ENCODE data around the gene CACNA1A.

Gene CACNA1A

DNA sequence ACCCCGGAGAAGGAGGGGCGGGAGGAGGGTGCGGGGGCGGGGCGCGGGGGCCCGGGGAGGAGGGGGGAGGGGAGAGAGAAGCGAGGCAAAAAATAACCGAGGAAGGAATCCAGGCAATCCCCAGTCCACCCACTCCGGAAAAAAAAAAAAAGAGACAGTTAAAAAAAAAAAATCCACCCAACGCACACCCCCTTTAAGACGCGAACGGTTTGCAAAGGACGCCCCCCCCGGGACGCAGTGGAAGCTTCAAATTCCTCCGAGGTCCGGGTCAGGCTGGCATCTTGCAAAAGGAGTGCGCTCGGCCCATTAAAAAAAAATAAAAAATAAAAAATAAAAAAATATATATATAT, at the start of gene CACNA1A:
TSS of gene CACNA1A (minus strand) at position 9 of the 350 bp plus-strand sequence. CDS start 255 bp downstream, outside the sequence.
- Histone ChIP-seq H3K27me3 (ENCODE audit: low read length) (no peaks in the 10 kb centered on the region), H3K9ac (ENCODE audit: low read length) (no peak within 1 kb of the TSS), H3K27ac (ENCODE audit: low read depth, low read length) (no peak within 1 kb of the TSS), H3K9me3 (ENCODE audit: insufficient read depth, low read length) (no peaks in the 10 kb centered on the region), H2AFZ (ENCODE audit: low read depth, low read length, severe bottlenecking) (no peak within 1 kb of the TSS), H3K4me3 (ENCODE audit: insufficient read depth, low read length, poor library complexity, severe bottlenecking) (no peak within 1 kb of the TSS), H3K36me3 (ENCODE audit: low read length) (no peaks in the 10 kb centered on the region), H3F3A (ENCODE audit: insufficient read depth) (no peaks in the 10 kb centered on the region), H4K20me1 (ENCODE audit: low read depth, low read length) (no peaks in the 10 kb centered on the region), H3K9me2 (replicated peaks; ENCODE audit: insufficient read depth, low read length) (no peaks in the 10 kb centered on the region), H3K4me2 (ENCODE audit: low read depth, low read length, poor library complexity, severe bottlenecking) (no peak within 1 kb of the TSS), H3K79me2 (ENCODE audit: insufficient read depth, low read length) (no peaks in the 10 kb centered on the region)
- no peak for TF ChIP-seq EZH2phosphoT487 (conservative IDR thresholded peaks at IDR 0.05; ENCODE audit: low read length)
- TF ChIP-seq, protein P1, sequence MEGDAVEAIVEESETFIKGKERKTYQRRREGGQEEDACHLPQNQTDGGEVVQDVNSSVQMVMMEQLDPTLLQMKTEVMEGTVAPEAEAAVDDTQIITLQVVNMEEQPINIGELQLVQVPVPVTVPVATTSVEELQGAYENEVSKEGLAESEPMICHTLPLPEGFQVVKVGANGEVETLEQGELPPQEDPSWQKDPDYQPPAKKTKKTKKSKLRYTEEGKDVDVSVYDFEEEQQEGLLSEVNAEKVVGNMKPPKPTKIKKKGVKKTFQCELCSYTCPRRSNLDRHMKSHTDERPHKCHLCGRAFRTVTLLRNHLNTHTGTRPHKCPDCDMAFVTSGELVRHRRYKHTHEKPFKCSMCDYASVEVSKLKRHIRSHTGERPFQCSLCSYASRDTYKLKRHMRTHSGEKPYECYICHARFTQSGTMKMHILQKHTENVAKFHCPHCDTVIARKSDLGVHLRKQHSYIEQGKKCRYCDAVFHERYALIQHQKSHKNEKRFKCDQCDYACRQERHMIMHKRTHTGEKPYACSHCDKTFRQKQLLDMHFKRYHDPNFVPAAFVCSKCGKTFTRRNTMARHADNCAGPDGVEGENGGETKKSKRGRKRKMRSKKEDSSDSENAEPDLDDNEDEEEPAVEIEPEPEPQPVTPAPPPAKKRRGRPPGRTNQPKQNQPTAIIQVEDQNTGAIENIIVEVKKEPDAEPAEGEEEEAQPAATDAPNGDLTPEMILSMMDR (IDR thresholded peaks at IDR 0.05; ENCODE audit: insufficient read depth, low read length, poor library complexity, severe bottlenecking) = no peak

DNA sequence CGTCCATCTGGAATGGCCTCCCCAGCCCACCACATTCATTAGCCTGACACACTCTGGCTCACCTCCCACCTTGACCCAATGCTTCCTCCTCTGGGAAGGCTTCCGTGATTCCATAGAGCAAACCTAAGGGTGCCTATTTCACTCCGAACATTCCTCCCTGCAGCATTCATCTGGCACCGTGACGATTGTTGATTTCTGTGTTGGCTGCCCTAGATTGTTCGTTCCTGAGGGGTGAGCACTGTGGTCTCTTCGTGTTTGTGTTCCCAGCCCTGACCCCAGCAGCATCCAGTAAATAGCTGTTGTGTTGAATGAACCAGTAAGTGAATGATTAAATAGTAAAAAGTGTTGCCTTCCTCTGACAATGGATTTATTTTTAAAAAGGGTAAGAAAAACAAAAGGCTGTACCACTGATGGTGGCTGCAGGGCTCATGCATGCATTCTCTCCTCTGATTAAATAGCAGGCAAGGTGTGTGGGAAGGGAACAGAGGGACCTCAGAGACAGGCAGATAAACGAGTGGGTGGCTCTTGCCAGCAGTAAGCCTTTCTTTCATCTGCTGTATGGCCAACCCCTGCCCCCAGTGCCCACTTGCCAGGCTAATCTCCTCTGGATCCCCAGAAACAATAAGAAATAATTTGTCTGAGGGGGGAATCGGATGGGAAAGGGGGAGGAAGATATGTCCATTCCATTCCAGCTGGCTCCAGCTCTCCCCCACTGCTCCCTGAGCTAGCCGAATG, 48.4 kb upstream of the CACNA1A start:
- Histone ChIP-seq H3K9me3 (ENCODE audit: insufficient read depth, low read length) (no peaks in the 10 kb centered on the region), H3K9me2 (replicated peaks; ENCODE audit: insufficient read depth, low read length) (no peaks in the 10 kb centered on the region), H2AFZ (ENCODE audit: low read depth, low read length, severe bottlenecking) (no peak overlapping the region), H3K9ac (ENCODE audit: low read length) (no peak overlapping the region), H3K79me2 (ENCODE audit: insufficient read depth, low read length) (no peaks in the 10 kb centered on the region), H3K27me3 (ENCODE audit: low read length) (no peaks in the 10 kb centered on the region), H4K20me1 (ENCODE audit: low read depth, low read length) (no peaks in the 10 kb centered on the region), H3K4me2 (ENCODE audit: low read depth, low read length, poor library complexity, severe bottlenecking) (no peak overlapping the region), H3K4me3 (ENCODE audit: insufficient read depth, low read length, poor library complexity, severe bottlenecking) (no peak overlapping the region), H3F3A (ENCODE audit: insufficient read depth) (no peaks in the 10 kb centered on the region), H3K27ac (ENCODE audit: low read depth, low read length) (no peak overlapping the region), H3K36me3 (ENCODE audit: low read length) (no peaks in the 10 kb centered on the region)
- TF ChIP-seq, protein P1 (IDR thresholded peaks at IDR 0.05; ENCODE audit: insufficient read depth, low read length, poor library complexity, severe bottlenecking) = no peak
- TF ChIP-seq EZH2phosphoT487 (conservative IDR thresholded peaks at IDR 0.05; ENCODE audit: low read length) = no peak

DNA sequence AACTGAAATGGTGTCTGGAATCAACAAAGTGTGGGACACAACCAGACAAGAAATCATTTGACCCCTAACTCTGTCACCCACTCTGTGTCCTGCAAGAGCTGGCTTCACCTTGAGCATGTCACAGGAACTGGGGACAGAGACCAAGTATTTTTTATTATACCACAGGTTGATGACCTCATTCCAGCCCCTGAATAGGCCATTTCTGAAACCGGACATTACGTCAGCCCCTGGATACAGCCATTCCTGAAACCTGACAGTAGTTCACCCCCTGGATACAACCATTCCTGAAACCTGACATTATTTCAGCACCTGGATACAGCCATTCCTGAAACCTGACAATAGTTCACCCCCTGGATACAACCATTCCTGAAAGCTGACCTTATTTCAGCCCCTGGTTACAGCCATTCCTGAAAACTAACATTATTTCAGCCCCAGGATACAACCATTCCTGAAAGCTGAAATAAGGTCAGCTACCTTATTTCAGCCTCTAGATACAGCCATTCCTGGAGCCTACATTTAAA, 47.7 kb upstream of the CACNA1A start:
- no peak overlapping the region for H2AFZ ChIP-seq (ENCODE audit: low read depth, low read length, severe bottlenecking)
- no peaks in the 10 kb centered on the region for H3K9me3 ChIP-seq (ENCODE audit: insufficient read depth, low read length)
- no peaks in the 10 kb centered on the region for H3K79me2 ChIP-seq (ENCODE audit: insufficient read depth, low read length)
- no peak overlapping the region for H3K4me2 ChIP-seq (ENCODE audit: low read depth, low read length, poor library complexity, severe bottlenecking)
- no peaks in the 10 kb centered on the region for H4K20me1 ChIP-seq (ENCODE audit: low read depth, low read length)
- no peaks in the 10 kb centered on the region for H3K27me3 ChIP-seq (ENCODE audit: low read length)
- H3K27ac ChIP-seq (ENCODE audit: low read depth, low read length) = no peak overlapping the region
- no peak overlapping the region for H3K9ac ChIP-seq (ENCODE audit: low read length)
- H3K9me2 ChIP-seq (replicated peaks; ENCODE audit: insufficient read depth, low read length) = no peaks in the 10 kb centered on the region
- H3K4me3 ChIP-seq (ENCODE audit: insufficient read depth, low read length, poor library complexity, severe bottlenecking) = no peak overlapping the region
- H3F3A ChIP-seq (ENCODE audit: insufficient read depth) = no peaks in the 10 kb centered on the region
- no peaks in the 10 kb centered on the region for H3K36me3 ChIP-seq (ENCODE audit: low read length)
- no peak for TF ChIP-seq EZH2phosphoT487 (conservative IDR thresholded peaks at IDR 0.05; ENCODE audit: low read length)
- TF ChIP-seq, protein P1 (IDR thresholded peaks at IDR 0.05; ENCODE audit: insufficient read depth, low read length, poor library complexity, severe bottlenecking) = no peak

All from SU-DHL-6 (cell line).